ENCODE data around the gene INHBB.

Gene INHBB

DNA sequence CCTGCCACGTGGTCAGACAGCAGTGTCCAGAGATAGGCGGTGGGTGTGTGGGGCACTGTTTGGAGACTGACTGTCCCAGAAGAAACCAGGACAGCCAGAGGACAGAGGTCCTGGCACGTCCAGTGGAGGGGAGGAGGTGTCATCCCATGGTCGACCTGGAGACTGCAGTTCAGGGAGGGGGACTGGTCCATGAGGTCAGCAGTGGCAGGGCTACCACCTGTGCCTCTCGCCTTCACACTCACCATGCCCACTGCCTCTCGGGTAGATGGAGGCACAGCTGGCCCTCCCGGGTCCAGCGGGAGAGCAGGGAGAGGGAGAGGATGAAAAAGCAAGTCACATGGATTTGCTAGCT is 53.9 kb downstream of the INHBB start:
- DNase-seq = peak; percentile 15

DNA sequence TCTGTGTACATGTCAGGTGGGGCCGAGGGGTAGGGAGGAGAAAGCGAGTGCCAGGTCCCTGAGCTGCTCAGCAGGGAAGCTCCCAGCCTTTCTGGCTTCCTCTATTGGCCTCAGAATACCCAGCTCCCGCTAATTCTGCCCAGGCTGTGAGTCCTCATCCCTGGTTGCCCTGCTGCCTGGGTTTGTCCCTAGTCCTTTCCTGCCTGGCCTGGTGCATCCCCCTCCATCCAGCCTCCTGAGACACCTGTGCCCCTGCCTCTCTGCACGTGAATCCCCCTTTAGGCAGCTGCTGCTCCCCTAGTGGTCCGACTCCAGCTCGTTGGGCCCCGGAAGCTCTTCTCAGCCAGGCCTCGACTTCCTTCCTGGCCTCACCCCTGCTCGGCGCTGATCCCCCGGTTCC is 54.6 kb downstream of the INHBB start:
- DNase-seq = no peak

Data from left hindlimb (tissue), 1 donor.